ENCODE results near the gene BIVM. TPM values are rescaled to one million over a fixed set of nuclear protein-coding genes. Genes with fewer than 3 reads are reported as not detected.

The BIVM gene
- polyA plus RNA-seq, 3 donors: 0.76 to 1.1 (median 0.81) TPM

- no peaks in the 10 kb centered on the region for H4K20me1 ChIP-seq (ENCODE audit: insufficient read depth, low read length)
- H3K27me3 ChIP-seq (ENCODE audit: control insufficient read depth in 2 of 2, insufficient read depth in 2 of 2, low read length in 2 of 2): no peaks in the 10 kb centered on the region
- no peaks in the 10 kb centered on the region for H3K4me1 Mint-ChIP-seq
- no peaks in the 10 kb centered on the region for H3K79me2 ChIP-seq (ENCODE audit: insufficient read depth, low read length)
- WGBS (ENCODE audit: insufficient coverage): no CpG with 5 or more reads among the region's 4 CpGs
- H3K27ac ChIP-seq (ENCODE audit: low read depth in 1 of 2, low read length in 2 of 2): no peak overlapping the region
- H3K36me3 Mint-ChIP-seq: peaks cover 11 to 12% of the 10 kb centered on the region in 2 donors
- no peak overlapping the region for H3K4me2 ChIP-seq (replicated peaks; ENCODE audit: extremely low read depth, low read length, poor library complexity, severe bottlenecking)
- H3K4me3 ChIP-seq (replicated peaks in 1 of 3; ENCODE audit: low read depth in 2 of 3, low read length in 3 of 3): no peak overlapping the region
- peaks cover 9 to 14% of the 10 kb centered on the region in 2 donors for H3K36me3 ChIP-seq (replicated peaks in 1 of 2; ENCODE audit: control insufficient read depth in 1 of 2, insufficient read depth in 2 of 2, low read length in 2 of 2)
- no peak overlapping the region for H2AFZ ChIP-seq (ENCODE audit: insufficient read depth, low read depth, low read length, poor library complexity, severe bottlenecking)
- TF ChIP-seq, protein P1, sequence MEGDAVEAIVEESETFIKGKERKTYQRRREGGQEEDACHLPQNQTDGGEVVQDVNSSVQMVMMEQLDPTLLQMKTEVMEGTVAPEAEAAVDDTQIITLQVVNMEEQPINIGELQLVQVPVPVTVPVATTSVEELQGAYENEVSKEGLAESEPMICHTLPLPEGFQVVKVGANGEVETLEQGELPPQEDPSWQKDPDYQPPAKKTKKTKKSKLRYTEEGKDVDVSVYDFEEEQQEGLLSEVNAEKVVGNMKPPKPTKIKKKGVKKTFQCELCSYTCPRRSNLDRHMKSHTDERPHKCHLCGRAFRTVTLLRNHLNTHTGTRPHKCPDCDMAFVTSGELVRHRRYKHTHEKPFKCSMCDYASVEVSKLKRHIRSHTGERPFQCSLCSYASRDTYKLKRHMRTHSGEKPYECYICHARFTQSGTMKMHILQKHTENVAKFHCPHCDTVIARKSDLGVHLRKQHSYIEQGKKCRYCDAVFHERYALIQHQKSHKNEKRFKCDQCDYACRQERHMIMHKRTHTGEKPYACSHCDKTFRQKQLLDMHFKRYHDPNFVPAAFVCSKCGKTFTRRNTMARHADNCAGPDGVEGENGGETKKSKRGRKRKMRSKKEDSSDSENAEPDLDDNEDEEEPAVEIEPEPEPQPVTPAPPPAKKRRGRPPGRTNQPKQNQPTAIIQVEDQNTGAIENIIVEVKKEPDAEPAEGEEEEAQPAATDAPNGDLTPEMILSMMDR (IDR thresholded peaks at IDR 0.05): no peak
- no peak overlapping the region for H3K27ac Mint-ChIP-seq
- H3K9ac ChIP-seq (ENCODE audit: insufficient read depth, low read length, poor library complexity, severe bottlenecking): no peak overlapping the region
- H3K9me3 ChIP-seq (replicated peaks in 1 of 2; ENCODE audit: control insufficient read depth in 1 of 2, insufficient read depth in 1 of 2, low read length in 2 of 2): no peaks in the 10 kb centered on the region
- no peaks in the 10 kb centered on the region for H3K9me3 Mint-ChIP-seq
- intact Hi-C loops (cut with micrococcal nuclease): no loop called here
- no peaks in the 10 kb centered on the region for H3K4me1 ChIP-seq (ENCODE audit: control insufficient read depth in 1 of 2, insufficient read depth in 2 of 2, low read length in 2 of 2)
- H3K4me3 Mint-ChIP-seq: no peak overlapping the region
- DNase-seq: no peak
- no peaks in the 10 kb centered on the region for H3K27me3 Mint-ChIP-seq (ENCODE audit: low read depth in 3 of 3)
Observed at GRCh38 chr13:102881819-102882686, 83.1 kb downstream of the BIVM start.

Other genes with a start within 250 kb of the BIVM start
- gene TPP2, start 202.1 kb upstream of the BIVM start, polyA plus RNA-seq: 10 to 100 TPM; 18.0 to 39.7 (median 26.0) TPM
- not detected for gene METTL21C, start 104.1 kb upstream of the BIVM start, polyA plus RNA-seq
- 10 to 100 TPM in 2 of 3 donors, 1 to 10 TPM in 1; 2.7 to 11.3 (median 10.9) TPM for gene TEX30, start 25.3 kb upstream of the BIVM start, polyA plus RNA-seq
- gene POGLUT2, start 143 bp upstream of the BIVM start, polyA plus RNA-seq: under 1 TPM in 1 of 3 donors, not detected in 2; 0.22 TPM
- gene ERCC5, start 46.9 kb downstream of the BIVM start, polyA plus RNA-seq: 10 to 100 TPM; 15.2 to 34.2 (median 22.1) TPM

Data from CD14-positive monocyte (primary cell).